ENCODE data around the gene TBX10. TPM values are rescaled to one million over a fixed set of nuclear protein-coding genes. Genes with fewer than 3 reads are reported as not detected.
A peak's percentile ranks its signal among the peaks of the same experiment; 100 is the strongest.
"Not testable (repeated sequence)": the region's sequence is repeated elsewhere in the genome, so short reads cannot be mapped to it uniquely, and the experiment has no call there.

The TBX10 gene
- polyA plus RNA-seq, 1 experiment, result not detected

DNA sequence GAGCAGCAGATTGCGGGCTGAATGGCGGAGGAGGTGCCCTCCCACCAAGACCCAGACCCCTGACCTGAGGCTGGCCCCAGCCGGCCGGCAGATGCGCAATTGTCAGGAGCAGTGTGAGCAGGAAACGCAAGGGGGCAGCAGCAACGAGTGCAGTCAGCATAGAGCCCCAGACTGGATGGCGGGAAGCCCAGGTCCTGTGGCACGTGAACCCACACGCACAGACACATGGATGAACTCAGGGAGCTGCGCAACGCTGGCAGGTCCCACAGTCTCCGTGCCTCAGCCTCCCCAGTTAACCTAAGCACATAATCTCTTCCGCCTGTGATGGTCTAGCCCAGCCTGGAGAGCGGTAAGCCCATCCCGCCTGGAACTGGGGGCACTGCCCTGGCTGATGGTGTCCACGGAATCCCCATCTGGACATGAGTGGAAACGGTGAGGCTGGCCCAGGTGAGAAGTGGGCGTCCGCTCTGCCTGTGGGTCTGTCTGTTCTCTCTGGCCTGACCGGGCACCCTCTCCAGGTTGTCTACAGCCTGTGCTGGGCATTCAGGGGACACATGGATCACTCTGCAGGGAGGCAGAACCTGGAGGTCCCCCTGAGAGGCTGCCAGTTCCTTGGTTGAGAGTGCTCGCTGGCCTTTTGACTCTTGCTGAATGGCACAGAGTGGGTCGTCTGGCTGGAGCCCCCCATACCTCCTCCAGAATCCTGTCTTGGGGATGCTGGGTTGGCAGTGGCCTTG is 626 bp upstream of the TBX10 start:
- no peak overlapping the region for H3K4me3 ChIP-seq (ENCODE audit: low read depth, low read length)
- H3K27me3 ChIP-seq (ENCODE audit: control insufficient read depth, insufficient read depth, low read length), result 0 out of 2 replicates have a peak, but pooled peaks cover 5% of the 10 kb centered on the region
- ChIA-PET POLR2A (no interaction called here), CTCF (interaction anchor here (1.3 to 2.6 kb wide), 2 partner anchors 11 to 12 kb away, joined by 3 to 11 read pairs; no protein-coding TSS in a partner anchor)
- TF ChIP-seq, protein P1, sequence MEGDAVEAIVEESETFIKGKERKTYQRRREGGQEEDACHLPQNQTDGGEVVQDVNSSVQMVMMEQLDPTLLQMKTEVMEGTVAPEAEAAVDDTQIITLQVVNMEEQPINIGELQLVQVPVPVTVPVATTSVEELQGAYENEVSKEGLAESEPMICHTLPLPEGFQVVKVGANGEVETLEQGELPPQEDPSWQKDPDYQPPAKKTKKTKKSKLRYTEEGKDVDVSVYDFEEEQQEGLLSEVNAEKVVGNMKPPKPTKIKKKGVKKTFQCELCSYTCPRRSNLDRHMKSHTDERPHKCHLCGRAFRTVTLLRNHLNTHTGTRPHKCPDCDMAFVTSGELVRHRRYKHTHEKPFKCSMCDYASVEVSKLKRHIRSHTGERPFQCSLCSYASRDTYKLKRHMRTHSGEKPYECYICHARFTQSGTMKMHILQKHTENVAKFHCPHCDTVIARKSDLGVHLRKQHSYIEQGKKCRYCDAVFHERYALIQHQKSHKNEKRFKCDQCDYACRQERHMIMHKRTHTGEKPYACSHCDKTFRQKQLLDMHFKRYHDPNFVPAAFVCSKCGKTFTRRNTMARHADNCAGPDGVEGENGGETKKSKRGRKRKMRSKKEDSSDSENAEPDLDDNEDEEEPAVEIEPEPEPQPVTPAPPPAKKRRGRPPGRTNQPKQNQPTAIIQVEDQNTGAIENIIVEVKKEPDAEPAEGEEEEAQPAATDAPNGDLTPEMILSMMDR (IDR thresholded peaks at IDR 0.05; ENCODE audit: insufficient read depth, low read depth, low read length), result peak; percentile 73
- H3K36me3 ChIP-seq (ENCODE audit: control insufficient read depth, insufficient read depth, low read length), result no peaks in the 10 kb centered on the region
- no peak for DNase-seq (ENCODE audit: low read depth)

DNA sequence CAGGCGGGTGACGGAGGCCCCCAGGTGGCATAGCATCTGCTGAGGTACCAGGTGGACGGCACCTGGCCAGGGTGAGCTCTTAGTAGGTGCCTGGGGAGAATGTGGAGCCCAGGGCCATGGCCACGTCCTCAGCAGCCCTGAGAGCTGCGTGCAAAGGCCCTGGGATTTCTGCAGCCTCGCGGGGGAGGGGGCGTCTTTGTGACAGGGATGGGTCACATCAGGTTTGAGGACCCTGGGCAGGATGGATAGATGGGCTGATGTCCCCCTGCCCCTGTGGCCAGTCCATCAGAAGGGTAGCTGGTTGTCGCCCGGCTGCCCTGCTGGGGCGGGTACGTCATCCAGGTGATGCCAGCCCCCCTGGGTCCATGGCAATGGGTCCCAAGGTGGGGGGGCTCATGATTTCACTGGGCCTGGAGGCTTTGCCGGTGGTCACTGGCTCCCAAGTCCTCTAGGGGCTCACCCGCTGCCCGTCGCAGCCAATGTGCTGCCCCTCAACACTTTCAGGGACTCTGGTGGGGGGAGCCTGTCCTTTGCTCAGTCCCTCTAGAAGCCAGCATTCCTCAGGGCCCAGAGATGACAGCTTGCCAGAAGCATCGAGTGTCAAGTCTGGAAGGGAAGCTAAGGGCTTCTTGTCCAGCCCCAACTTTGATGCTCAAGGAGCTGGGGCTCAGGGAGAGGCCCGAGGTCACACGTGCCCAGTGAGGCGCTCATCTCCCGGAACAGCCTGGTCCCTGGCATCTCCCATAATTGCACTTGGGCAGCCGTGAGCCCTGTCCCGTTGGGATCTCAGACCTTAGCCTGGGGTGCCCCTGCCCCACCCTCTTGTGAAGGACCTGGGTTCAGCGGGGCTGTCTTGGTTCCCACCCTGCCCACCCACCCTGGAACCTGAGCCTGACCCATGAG is 777 bp downstream of the TBX10 start:
- POLR2A ChIA-PET, result no interaction called here
- no peak for DNase-seq (ENCODE audit: low read depth)
- CTCF ChIA-PET, result interaction anchor here (1.5 to 2.6 kb wide), 3 partner anchors 8 to 13 kb away, joined by 6 to 11 read pairs (median 7); partner anchors contain the start of gene NUDT8
- Histone ChIP-seq H3K27me3 (ENCODE audit: control insufficient read depth, insufficient read depth, low read length) (0 out of 2 replicates have a peak, but pooled peaks cover 5% of the 10 kb centered on the region), H3K36me3 (ENCODE audit: control insufficient read depth, insufficient read depth, low read length) (no peaks in the 10 kb centered on the region), H3K4me3 (ENCODE audit: low read depth, low read length) (no peak overlapping the region)
- TF ChIP-seq, protein P1 (IDR thresholded peaks at IDR 0.05; ENCODE audit: insufficient read depth, low read depth, low read length), result no peak

DNA sequence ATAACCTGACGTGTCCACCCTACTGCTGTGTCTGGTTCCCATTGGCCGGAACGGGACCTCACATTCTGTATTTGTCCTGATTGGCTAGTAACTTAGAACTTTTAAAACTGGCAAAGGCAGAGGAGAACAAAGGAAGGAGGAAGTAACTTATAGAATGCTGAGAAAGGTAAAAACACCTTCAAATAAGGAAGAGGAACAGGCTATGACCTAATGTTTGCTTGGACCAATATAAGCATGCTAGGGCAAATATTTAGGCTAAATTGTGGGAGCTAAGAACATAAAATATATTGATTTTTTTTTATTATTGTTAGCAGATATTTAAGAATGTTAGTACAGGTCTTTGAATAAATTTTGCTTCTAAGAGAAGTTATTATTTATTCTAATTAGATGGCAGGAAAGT is 2.1 kb downstream of the TBX10 start:
- POLR2A ChIA-PET; DNase-seq (ENCODE audit: low read depth); H3K36me3 ChIP-seq (ENCODE audit: control insufficient read depth, insufficient read depth, low read length); H3K27me3 ChIP-seq (ENCODE audit: control insufficient read depth, insufficient read depth, low read length); H3K4me3 ChIP-seq (ENCODE audit: low read depth, low read length): not testable (repeated sequence)
- CTCF ChIA-PET, result interaction anchor here (1.4 to 2.6 kb wide), 2 partner anchors 14 to 22 kb away, joined by 5 to 11 read pairs; no protein-coding TSS in a partner anchor

DNA sequence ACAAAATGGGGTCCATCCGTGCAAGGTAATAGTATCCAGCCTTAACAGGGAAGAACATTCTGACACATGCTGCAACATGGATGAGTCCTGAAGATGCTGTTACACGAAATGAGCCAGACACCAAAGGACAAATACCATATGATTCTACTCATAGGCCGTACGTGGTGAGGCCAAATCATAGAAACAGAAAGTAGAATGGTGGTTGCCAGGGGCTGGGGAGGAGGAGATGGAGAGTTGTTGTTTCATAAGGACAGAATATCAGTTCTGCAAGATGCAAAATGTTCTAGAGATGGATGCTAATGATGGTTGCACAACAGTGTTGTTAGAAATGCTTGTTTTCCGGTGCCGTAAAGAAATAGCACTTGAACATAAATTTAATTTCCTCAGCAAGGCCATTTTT is 2.6 kb downstream of the TBX10 start:
- H3K36me3 ChIP-seq (ENCODE audit: control insufficient read depth, insufficient read depth, low read length), result no peaks in the 10 kb centered on the region
- H3K4me3 ChIP-seq (ENCODE audit: low read depth, low read length), result no peak overlapping the region
- POLR2A ChIA-PET, result no interaction called here
- no peak for DNase-seq (ENCODE audit: low read depth)
- TF ChIP-seq, protein P1 (IDR thresholded peaks at IDR 0.05; ENCODE audit: insufficient read depth, low read depth, low read length), result no peak
- 0 out of 2 replicates have a peak, but pooled peaks cover 5% of the 10 kb centered on the region for H3K27me3 ChIP-seq (ENCODE audit: control insufficient read depth, insufficient read depth, low read length)
- CTCF ChIA-PET, result interaction anchor here (1.4 kb wide), 1 partner anchor 23 kb away, joined by 5 read pairs; no protein-coding TSS in a partner anchor

DNA sequence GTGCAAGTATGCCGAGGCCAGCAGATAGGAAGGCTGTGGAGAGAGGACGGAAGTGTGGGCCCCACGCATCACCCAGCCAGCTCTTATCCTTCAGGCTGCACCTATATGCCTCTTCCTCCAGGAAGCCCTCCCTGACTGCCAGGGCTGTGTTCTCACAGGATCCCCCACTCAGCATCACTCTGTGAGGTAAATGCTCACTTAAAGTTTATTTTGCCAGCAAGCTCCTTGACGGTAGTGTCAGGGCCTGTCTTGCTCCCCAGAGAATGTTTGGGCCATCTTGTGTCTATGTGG is 4.4 kb downstream of the TBX10 start:
- CTCF ChIA-PET, result interaction anchor here (0.6 to 7.2 kb wide), 3 partner anchors 23 to 1239 kb away, joined by 3 to 65 read pairs (median 3); no protein-coding TSS in a partner anchor
- no peaks in the 10 kb centered on the region for H3K36me3 ChIP-seq (ENCODE audit: control insufficient read depth, insufficient read depth, low read length)

More for the DNA sequence above, 4.4 kb downstream of the TBX10 start:
- no peak overlapping the region for H3K4me3 ChIP-seq (ENCODE audit: low read depth, low read length)
- TF ChIP-seq, protein P1 (IDR thresholded peaks at IDR 0.05; ENCODE audit: insufficient read depth, low read depth, low read length), result no peak
- no peak for DNase-seq (ENCODE audit: low read depth)
- 0 out of 2 replicates have a peak, but pooled peaks cover 1% of the 10 kb centered on the region for H3K27me3 ChIP-seq (ENCODE audit: control insufficient read depth, insufficient read depth, low read length)
- POLR2A ChIA-PET, result no interaction called here

All from BJ (cell line).